Left renal pelvis (tissue), 4 donors: ENCODE results near the gene ACADSB. TPM values are rescaled to one million over a fixed set of nuclear protein-coding genes. Genes with fewer than 3 reads are reported as not detected.

Experiments
- DNase-seq, 4 donors: peaks; one replicate each; pipeline ENCODE4 v3.0.0-alpha.2; 2013; ENCODE audit warnings: low read depth in 4 of 4, low spot score in 3 of 4
- polyA plus RNA-seq, 4 donors: library from polyadenylated mRNA; unstranded; fragments of 120-200 nt; gene quantifications; one replicate each; pipeline ENCODE4 v1.2.1, GENCODE V29; 2013; ENCODE audit not compliant: insufficient read length in 4 of 4

The ACADSB gene
- 10 to 100 TPM; 19.8 to 28.3 (median 24.6) TPM for polyA plus RNA-seq

GRCh38 chr10:123008355-123009104 is at the start of gene ACADSB, which contains the start of gene IKZF5:
Gene ACADSB, plus strand, starts transcription at chr10:123009006. Its CDS starts 24 bp downstream, at chr10:123009030.
Gene IKZF5, minus strand, starts transcription at chr10:123008795. Its CDS starts 10,170 bp downstream, at chr10:122998625.
- peak; percentile 90 to 96 (median 93) for DNase-seq

GRCh38 chr10:122962405-122962804 is 46.4 kb upstream of the ACADSB start:
- DNase-seq, result no peak

GRCh38 chr10:122966879-122967278 is 41.9 kb upstream of the ACADSB start:
- DNase-seq, result no peak

DNA sequence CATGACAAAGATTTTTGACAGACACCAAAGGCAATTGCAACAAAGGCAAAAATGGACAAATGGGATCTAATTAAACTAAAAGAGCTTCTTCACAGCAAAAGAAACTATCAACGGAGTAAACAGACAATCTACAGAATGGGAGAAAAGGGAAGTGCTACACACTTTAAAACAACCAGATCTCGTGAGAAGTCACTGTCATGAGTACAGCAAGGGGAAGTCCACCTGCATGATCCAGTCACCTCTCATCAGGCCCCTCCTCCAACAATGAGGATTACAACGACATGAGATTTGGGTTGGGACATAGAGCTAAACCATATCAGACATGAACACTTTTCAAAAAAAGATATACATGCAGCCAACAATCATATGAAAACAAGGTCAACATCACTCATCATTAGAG is 40.1 kb upstream of the ACADSB start:
- DNase-seq, result no peak

DNA sequence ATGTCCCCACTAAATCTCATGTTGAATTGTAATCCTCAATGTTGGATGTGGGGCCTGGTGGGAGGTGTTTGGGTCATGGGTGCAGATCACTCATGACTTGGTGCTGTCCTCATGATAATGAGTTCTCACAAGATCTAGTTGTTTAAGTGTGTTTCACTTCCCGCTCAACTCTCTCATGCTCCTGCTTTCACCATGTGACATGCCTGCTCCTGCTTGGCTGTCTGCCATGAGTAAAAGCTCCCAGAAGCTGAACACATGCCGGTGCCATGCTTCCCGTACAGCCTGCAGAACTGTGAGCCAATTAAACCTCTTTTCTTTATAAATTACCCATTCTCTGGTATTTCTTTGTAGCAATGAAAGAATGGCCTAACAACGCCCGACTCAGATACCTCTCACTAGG is 34.8 kb upstream of the ACADSB start:
- no peak for DNase-seq

GRCh38 chr10:122974543-122975064 is 34.2 kb upstream of the ACADSB start:
- no peak for DNase-seq

- DNase-seq, result peak; percentile 84 to 88 (median 86)
Measured at GRCh38 chr10:122980209-122981065, 28.4 kb upstream of the ACADSB start, which contains the start of gene PSTK. Gene PSTK, plus strand, starts transcription at chr10:122980401. Its CDS starts 79 bp downstream, at chr10:122980480.

DNA sequence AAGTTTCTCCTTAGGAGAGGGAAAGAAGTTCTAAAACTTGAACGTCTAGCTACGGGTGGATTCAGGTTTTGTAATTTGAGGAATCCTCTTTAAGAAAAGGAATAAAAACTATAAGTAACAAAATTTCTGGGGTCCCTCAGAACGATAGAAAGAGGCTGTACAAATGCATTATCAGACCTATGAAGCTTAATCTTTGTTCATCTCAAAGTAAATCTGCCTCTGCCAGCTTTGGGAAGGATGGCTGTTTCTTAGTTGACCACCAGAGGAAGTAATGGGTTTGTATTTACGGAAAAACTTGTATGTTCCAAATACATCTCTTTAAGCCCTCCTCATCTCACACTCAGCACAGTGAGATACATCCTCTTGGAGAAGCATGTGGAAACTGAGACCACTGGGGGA is 27.7 kb upstream of the ACADSB start:
- no peak for DNase-seq

- no peak for DNase-seq
Measured at GRCh38 chr10:122983898-122984297, 24.9 kb upstream of the ACADSB start.

DNA sequence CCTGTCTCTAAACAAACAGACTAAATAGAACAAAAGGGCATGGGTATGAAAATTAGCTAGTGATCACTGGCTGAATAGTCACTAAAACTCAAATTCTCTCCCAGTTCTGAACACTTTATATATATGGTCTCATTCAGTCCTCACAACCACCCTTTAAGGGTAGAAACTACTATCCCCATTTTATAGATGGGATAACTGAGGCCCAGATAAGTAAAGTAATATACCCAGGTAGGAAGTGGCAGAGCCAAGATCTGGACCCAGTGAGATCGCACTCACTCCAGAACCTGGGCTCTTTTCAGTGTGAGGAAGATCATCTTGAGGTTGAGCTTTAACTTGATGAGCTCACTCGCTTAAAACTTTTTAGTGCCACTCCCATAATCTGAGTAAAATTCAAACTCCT is 24.1 kb upstream of the ACADSB start:
- DNase-seq, result no peak

GRCh38 chr10:122986335-122986734 is 22.5 kb upstream of the ACADSB start:
- no peak for DNase-seq

GRCh38 chr10:122988501-122988900 is 20.3 kb upstream of the ACADSB start:
- no peak for DNase-seq

GRCh38 chr10:122990278-122990677 is 18.5 kb upstream of the ACADSB start:
- no peak for DNase-seq

GRCh38 chr10:122992031-122992585 is 16.7 kb upstream of the ACADSB start:
- no peak for DNase-seq

GRCh38 chr10:122993797-122994336 is 14.9 kb upstream of the ACADSB start:
- no peak for DNase-seq

- no peak for DNase-seq
Measured at GRCh38 chr10:122995936-122996335, 12.9 kb upstream of the ACADSB start.

DNA sequence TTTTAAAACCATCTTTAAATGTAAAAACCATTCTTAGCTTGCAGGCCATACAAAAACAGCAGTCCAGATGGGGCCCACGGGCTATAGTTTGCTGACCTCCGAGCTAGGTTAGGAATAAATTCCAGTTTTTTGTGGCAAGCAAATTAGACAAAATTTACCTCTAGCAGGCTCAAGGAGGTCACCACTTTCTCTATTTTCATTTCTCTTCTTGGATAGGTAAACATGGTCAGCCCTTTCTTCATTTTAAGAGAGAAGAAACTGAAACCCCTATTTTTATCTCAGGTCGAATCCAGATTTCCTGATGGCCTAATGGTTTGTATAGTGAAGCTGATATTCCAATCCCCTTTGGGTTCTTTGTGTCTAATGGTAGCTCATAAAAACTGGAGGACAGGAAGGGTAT is 10.9 kb upstream of the ACADSB start:
- DNase-seq, result no peak

- DNase-seq, result no peak
Measured at GRCh38 chr10:122998360-122998917, 10.4 kb upstream of the ACADSB start.

- DNase-seq, result no peak
Measured at GRCh38 chr10:122998934-122999333, 9.9 kb upstream of the ACADSB start.

GRCh38 chr10:122999347-122999746 is 9.5 kb upstream of the ACADSB start:
- no peak for DNase-seq
